Activated CD8-positive, alpha-beta memory T cell treated with anti-CD3 and anti-CD28 coated beads for 36 hours (primary cell): ENCODE measurements around the gene PSMG2. TPM values are rescaled to one million over a fixed set of nuclear protein-coding genes. Genes with fewer than 3 reads are reported as not detected.
"Not testable (repeated sequence)": the region's sequence is repeated elsewhere in the genome, so short reads cannot be mapped to it uniquely, and the experiment has no call there.

ENCODE experiments used
- CTCF ChIA-PET: fragments of 350-600 bp; sonication (Branson Sonifier 250); formaldehyde crosslinking; loops from one replicate; lab custom pipeline; 2021; ENCODE audit warnings: antibody characterized with exemption; lab: Charles Lee
- POLR2A ChIA-PET: fragments of 350-600 bp; sonication (Branson Sonifier 250); formaldehyde crosslinking; loops from one replicate; lab custom pipeline; 2021; ENCODE audit warnings: antibody characterized with exemption; lab: Charles Lee
- total RNA-seq, 2 experiments: library from RNA; stranded (reverse); gene quantifications; one replicate each; pipeline ENCODE4 v1.2.3, GENCODE V29; 2021

The PSMG2 gene
- total RNA-seq, 2 experiments from 2014 or later, result 114 to 117 TPM

- ChIA-PET POLR2A (no interaction called here), CTCF (no interaction called here)
Measured at GRCh38 chr18:12751503-12751884, 48.7 kb downstream of the PSMG2 start.

- POLR2A ChIA-PET, result no interaction called here
- CTCF ChIA-PET, result interaction anchor here (1.0 kb wide), 1 partner anchor 10 kb away, joined by 3 read pairs; no protein-coding TSS in a partner anchor
Measured at GRCh38 chr18:12751891-12752290, 49.0 kb downstream of the PSMG2 start.

- ChIA-PET POLR2A (no interaction called here), CTCF (no interaction called here)
Measured at GRCh38 chr18:12754511-12754910, 51.7 kb downstream of the PSMG2 start.

- CTCF ChIA-PET, POLR2A ChIA-PET: not testable (repeated sequence)
Measured at GRCh38 chr18:12755606-12756005, 52.8 kb downstream of the PSMG2 start.

- POLR2A ChIA-PET, CTCF ChIA-PET: not testable (repeated sequence)
Measured at GRCh38 chr18:12756619-12757239, 53.9 kb downstream of the PSMG2 start.

GRCh38 chr18:12758566-12758965 lies 55.7 kb downstream of the PSMG2 start:
- POLR2A ChIA-PET, CTCF ChIA-PET: not testable (repeated sequence)

- CTCF ChIA-PET, result no interaction called here
- POLR2A ChIA-PET, result no interaction called here
Measured at GRCh38 chr18:12765126-12765525, 62.3 kb downstream of the PSMG2 start.

GRCh38 chr18:12765586-12765985 lies 62.7 kb downstream of the PSMG2 start:
- ChIA-PET CTCF (no interaction called here), POLR2A (no interaction called here)

- ChIA-PET POLR2A (interaction anchor here (1.2 kb wide), 1 partner anchor 9 kb away, joined by 3 read pairs; no protein-coding TSS in a partner anchor), CTCF (no interaction called here)
Measured at GRCh38 chr18:12766986-12767433, 64.2 kb downstream of the PSMG2 start.

GRCh38 chr18:12767580-12768155 lies 64.8 kb downstream of the PSMG2 start:
- ChIA-PET CTCF (no interaction called here), POLR2A (no interaction called here)

- ChIA-PET POLR2A (no interaction called here), CTCF (no interaction called here)
Measured at GRCh38 chr18:12768625-12769024, 65.8 kb downstream of the PSMG2 start.

- ChIA-PET POLR2A (no interaction called here), CTCF (no interaction called here)
Measured at GRCh38 chr18:12769136-12769535, 66.3 kb downstream of the PSMG2 start.

GRCh38 chr18:12769644-12770440 lies 67.0 kb downstream of the PSMG2 start:
- CTCF ChIA-PET, result no interaction called here
- POLR2A ChIA-PET, result no interaction called here

GRCh38 chr18:12770469-12771219 lies 67.8 kb downstream of the PSMG2 start:
- ChIA-PET POLR2A (no interaction called here), CTCF (no interaction called here)

- CTCF ChIA-PET, result no interaction called here
- POLR2A ChIA-PET, result no interaction called here
Measured at GRCh38 chr18:12772111-12772510, 69.3 kb downstream of the PSMG2 start.

GRCh38 chr18:12773369-12773768 lies 70.5 kb downstream of the PSMG2 start:
- CTCF ChIA-PET, result no interaction called here
- POLR2A ChIA-PET, result no interaction called here

- ChIA-PET POLR2A (interaction anchor here (0.6 to 3.1 kb wide), 2 partner anchors 109 to 173 kb away, joined by 4 to 19 read pairs; partner anchors contain the start of genes PTPN2 and SEH1L), CTCF (interaction anchor here (1.0 to 1.6 kb wide), 2 partner anchors 31 to 120 kb away, joined by 3 to 4 read pairs; no protein-coding TSS in a partner anchor)
Measured at GRCh38 chr18:12774982-12775381, 72.1 kb downstream of the PSMG2 start.
